OCI-LY3 (cell line): Measurements from ENCODE around the gene COL16A1.

Experiments used
- H2AFZ ChIP-seq: fragments of 200-600, 300-600 bp; shearing (Covaris generic); 2 replicates; pipeline ENCODE4 v1.6.0; 2014; ENCODE audit warnings: antibody characterized with exemption, low read depth, low read length
- H3K27ac ChIP-seq: fragments of 200-600, 300-600 bp; sonication (generic); 2 replicates; pipeline ENCODE4 v1.5.1; 2014; ENCODE audit warnings: mild to moderate bottlenecking, low read length, moderate library complexity, mixed read lengths
- H3K27me3 ChIP-seq: fragments of 200-600, 300-600 bp; sonication (generic); 2 replicates; pipeline ENCODE4 v1.6.1; 2014; ENCODE audit warnings: low read depth, low read length, mixed read lengths
- H3K36me3 ChIP-seq: fragments of 200-600, 300-600 bp; sonication (generic); replicated peaks from 2 replicates; pipeline ENCODE3; 2014; ENCODE audit warnings: low read depth, low read length, mixed read lengths
- H3K4me1 ChIP-seq: fragments of 300-600, 200-600 bp; sonication (generic); 2 replicates; pipeline ENCODE4 v1.6.1; 2014; ENCODE audit warnings: low read length, mixed read lengths
- H3K4me2 ChIP-seq: fragments of 200-600, 300-600 bp; sonication (generic); 2 replicates; pipeline ENCODE4 v1.6.1; 2014; ENCODE audit warnings: low read length, mixed read lengths
- H3K4me3 ChIP-seq: fragments of 300-600, 200-600 bp; sonication (generic); 2 replicates; pipeline ENCODE4 v1.5.1; 2014; ENCODE audit warnings: antibody characterized with exemption, mild to moderate bottlenecking, low read length, moderate library complexity
- H3K79me2 ChIP-seq: fragments of 300-600, 200-600 bp; shearing (Covaris generic); 2 replicates; pipeline ENCODE4 v1.6.1; 2014; ENCODE audit warnings: mild to moderate bottlenecking, low read length, mixed read lengths
- H3K9ac ChIP-seq: fragments of 300-600, 200-600 bp; shearing (Covaris generic); 2 replicates; pipeline ENCODE4 v1.6.0; 2014; ENCODE audit warnings: mild to moderate bottlenecking, low read length, moderate library complexity
- H3K9me3 ChIP-seq: fragments of 200-600, 300-600 bp; shearing (Covaris generic); 2 replicates; pipeline ENCODE4 v1.6.1; 2014; ENCODE audit warnings: low read length, mixed read lengths; ENCODE audit not compliant: insufficient read depth
- H4K20me1 ChIP-seq: fragments of 200-600, 300-600 bp; sonication (generic); 2 replicates; pipeline ENCODE4 v1.6.1; 2016; ENCODE audit warnings: low read length, mixed read lengths; ENCODE audit not compliant: insufficient read depth
- EZH2phosphoT487 ChIP-seq: fragments of 200-600 bp; shearing (Covaris generic); IDR thresholded peaks from 2 replicates; pipeline ENCODE4 v1.6.1; 2018; ENCODE audit warnings: antibody characterized with exemption, mixed run types, low read depth
- TF ChIP-seq, protein P1 (sequence below): fragments of 200-600, 300-600 bp; sonication (generic); IDR thresholded peaks from 2 replicates; pipeline ENCODE4 v1.5.1; 2014; ENCODE audit warnings: antibody characterized with exemption, low read length, low read depth

COL16A1 gene

DNA sequence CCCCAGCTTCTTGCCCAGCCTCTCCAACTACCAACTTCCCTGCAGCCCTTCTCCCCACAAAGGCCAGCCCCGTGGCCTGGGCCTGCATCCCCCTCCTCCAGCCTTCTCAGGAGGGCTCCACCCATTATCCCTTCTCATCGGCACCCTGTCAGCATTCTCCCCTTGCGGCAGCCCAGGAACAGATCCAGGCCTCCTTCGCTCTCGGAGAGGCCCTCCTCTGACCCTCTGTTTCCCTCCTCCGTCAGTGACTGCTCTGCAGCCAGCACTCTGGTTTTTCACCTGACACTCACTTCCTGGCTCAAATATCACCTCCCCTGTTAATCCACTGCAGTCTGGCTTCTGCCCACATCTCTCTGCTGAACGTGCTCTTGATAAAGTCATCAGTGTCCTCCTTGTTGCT lies 42.9 kb upstream of the COL16A1 start:
- no peak overlapping the region for H3K4me3 ChIP-seq
- no peaks in the 10 kb centered on the region for H3K36me3 ChIP-seq
- no peaks in the 10 kb centered on the region for H3K9me3 ChIP-seq
- H3K79me2 ChIP-seq = no peaks in the 10 kb centered on the region
- TF ChIP-seq, protein P1, sequence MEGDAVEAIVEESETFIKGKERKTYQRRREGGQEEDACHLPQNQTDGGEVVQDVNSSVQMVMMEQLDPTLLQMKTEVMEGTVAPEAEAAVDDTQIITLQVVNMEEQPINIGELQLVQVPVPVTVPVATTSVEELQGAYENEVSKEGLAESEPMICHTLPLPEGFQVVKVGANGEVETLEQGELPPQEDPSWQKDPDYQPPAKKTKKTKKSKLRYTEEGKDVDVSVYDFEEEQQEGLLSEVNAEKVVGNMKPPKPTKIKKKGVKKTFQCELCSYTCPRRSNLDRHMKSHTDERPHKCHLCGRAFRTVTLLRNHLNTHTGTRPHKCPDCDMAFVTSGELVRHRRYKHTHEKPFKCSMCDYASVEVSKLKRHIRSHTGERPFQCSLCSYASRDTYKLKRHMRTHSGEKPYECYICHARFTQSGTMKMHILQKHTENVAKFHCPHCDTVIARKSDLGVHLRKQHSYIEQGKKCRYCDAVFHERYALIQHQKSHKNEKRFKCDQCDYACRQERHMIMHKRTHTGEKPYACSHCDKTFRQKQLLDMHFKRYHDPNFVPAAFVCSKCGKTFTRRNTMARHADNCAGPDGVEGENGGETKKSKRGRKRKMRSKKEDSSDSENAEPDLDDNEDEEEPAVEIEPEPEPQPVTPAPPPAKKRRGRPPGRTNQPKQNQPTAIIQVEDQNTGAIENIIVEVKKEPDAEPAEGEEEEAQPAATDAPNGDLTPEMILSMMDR = no peak
- TF ChIP-seq EZH2phosphoT487 = no peak
- no peak overlapping the region for H3K27ac ChIP-seq
- H3K4me2 ChIP-seq = no peak overlapping the region
- no peak overlapping the region for H3K9ac ChIP-seq
- H2AFZ ChIP-seq = no peak overlapping the region
- H4K20me1 ChIP-seq = no peaks in the 10 kb centered on the region
- H3K27me3 ChIP-seq = no peaks in the 10 kb centered on the region
- peaks cover 19% of the 10 kb centered on the region for H3K4me1 ChIP-seq

- Histone ChIP-seq H2AFZ (no peak overlapping the region), H3K27me3 (no peaks in the 10 kb centered on the region), H3K4me2 (no peak overlapping the region), H3K4me1 (peaks cover 19% of the 10 kb centered on the region), H3K79me2 (no peaks in the 10 kb centered on the region), H3K4me3 (no peak overlapping the region), H3K27ac (no peak overlapping the region), H3K9me3 (no peaks in the 10 kb centered on the region), H4K20me1 (no peaks in the 10 kb centered on the region), H3K9ac (no peak overlapping the region), H3K36me3 (no peaks in the 10 kb centered on the region)
- TF ChIP-seq, protein P1 = no peak
- no peak for TF ChIP-seq EZH2phosphoT487
Measured at GRCh38 chr1:31745946-31746670, 42.3 kb upstream of the COL16A1 start.

GRCh38 chr1:31745096-31745945 lies 41.5 kb upstream of the COL16A1 start:
- Histone ChIP-seq H3K4me2 (peak overlapping the region; percentile 45), H3K9ac (no peak overlapping the region; the same call in 1 of the 2 replicates), H3K4me3 (no peak overlapping the region; the same call in 1 of the 2 replicates), H4K20me1 (no peaks in the 10 kb centered on the region), H3K36me3 (no peaks in the 10 kb centered on the region), H2AFZ (no peak overlapping the region), H3K9me3 (no peaks in the 10 kb centered on the region), H3K27ac (no peak overlapping the region), H3K4me1 (peaks cover 19% of the 10 kb centered on the region), H3K27me3 (no peaks in the 10 kb centered on the region), H3K79me2 (no peaks in the 10 kb centered on the region)
- TF ChIP-seq, protein P1 = peak; percentile 66
- no peak for TF ChIP-seq EZH2phosphoT487

DNA sequence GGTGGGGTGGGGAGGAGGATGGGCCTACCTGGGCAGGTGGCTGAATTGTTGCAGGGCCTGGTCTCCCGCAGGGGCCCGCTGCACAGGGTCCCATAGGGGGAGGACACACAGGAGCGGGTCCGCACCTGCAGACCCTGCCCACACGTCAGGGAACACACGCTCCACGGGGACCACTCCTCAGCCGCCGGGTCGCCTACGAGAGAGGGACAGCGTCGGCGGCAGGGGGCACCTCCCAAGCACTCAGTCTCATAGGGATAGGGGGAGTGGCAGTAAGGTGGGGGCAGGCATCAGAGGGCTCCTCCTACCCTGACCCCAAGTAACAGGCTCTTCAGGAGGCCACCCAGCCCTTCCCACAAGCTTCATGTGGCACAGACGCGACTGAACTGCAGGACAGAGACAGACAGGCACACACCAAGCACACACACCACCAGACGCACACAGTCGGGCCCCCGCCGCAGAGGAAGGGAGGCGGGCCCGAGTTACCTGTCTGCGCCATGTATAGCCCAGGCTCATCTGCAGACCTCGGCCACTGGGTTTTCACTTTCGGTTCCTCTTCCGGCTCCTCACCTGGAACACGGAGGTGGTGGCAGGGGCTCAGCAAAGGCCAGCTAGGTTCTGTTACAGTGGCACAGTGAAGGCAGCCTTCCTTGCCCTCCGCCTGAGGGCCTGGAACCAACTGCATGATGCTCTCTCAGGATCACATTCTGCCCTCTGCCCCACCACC lies 40.5 kb upstream of the COL16A1 start:
- no peak overlapping the region for H3K27ac ChIP-seq
- peaks cover 19% of the 10 kb centered on the region for H3K4me1 ChIP-seq
- TF ChIP-seq, protein P1 = no peak
- TF ChIP-seq EZH2phosphoT487 = no peak
- no peaks in the 10 kb centered on the region for H4K20me1 ChIP-seq
- no peaks in the 10 kb centered on the region for H3K79me2 ChIP-seq
- H3K4me3 ChIP-seq = peak overlapping the region; percentile 13; the same call in 1 of the 2 replicates
- H3K27me3 ChIP-seq = no peaks in the 10 kb centered on the region
- H3K4me2 ChIP-seq = peak overlapping the region; percentile 45
- no peaks in the 10 kb centered on the region for H3K9me3 ChIP-seq
- no peaks in the 10 kb centered on the region for H3K36me3 ChIP-seq
- no peak overlapping the region for H2AFZ ChIP-seq
- no peak overlapping the region; the same call in 1 of the 2 replicates for H3K9ac ChIP-seq
